Occipital lobe (tissue), 2 donors: Measurements from ENCODE around the gene USP20. TPM values are rescaled to one million over a fixed set of nuclear protein-coding genes. Genes with fewer than 3 reads are reported as not detected.

ENCODE experiments used
- DNase-seq: peaks from one replicate; lab custom pipeline; 2025; lab: John Stamatoyannopoulos, UW
- total RNA-seq: library from RNA; depleted of rRNA; stranded (reverse); fragments of >200 nt; gene quantifications from one replicate; pipeline ENCODE4 v1.2.3, GENCODE V29; 2014

Gene USP20
- total RNA-seq, 1 donor from 2014 or later: 9.8 TPM

DNA sequence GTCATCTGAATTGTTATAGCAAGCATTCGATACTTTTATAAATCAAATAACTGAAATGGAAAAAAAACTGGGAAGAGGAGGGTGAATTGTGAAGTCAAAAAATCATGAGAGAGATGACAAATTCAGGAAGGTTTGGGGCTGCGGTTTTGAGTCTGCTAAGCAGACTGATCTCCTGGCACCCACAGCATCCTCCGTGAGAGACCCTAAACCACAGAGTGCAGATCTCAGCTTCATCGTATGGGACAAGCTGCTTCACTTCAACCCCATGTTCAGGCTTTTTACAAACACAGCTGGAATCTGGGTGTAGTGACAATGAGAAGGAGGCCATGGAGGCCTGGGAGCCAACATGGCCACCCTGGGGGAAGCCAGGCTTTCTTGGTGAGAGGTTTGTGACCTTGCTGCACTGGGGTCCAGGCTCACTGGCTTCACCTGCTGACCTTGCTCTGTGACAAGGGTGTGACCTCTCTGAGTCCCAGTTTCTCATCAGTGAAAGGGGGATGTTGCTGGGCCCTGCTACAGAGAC is 19.4 kb downstream of the USP20 start:
- no peak for DNase-seq

- DNase-seq: no peak
Measured at GRCh38 chr9:129857207-129857606, 21.9 kb downstream of the USP20 start.

DNA sequence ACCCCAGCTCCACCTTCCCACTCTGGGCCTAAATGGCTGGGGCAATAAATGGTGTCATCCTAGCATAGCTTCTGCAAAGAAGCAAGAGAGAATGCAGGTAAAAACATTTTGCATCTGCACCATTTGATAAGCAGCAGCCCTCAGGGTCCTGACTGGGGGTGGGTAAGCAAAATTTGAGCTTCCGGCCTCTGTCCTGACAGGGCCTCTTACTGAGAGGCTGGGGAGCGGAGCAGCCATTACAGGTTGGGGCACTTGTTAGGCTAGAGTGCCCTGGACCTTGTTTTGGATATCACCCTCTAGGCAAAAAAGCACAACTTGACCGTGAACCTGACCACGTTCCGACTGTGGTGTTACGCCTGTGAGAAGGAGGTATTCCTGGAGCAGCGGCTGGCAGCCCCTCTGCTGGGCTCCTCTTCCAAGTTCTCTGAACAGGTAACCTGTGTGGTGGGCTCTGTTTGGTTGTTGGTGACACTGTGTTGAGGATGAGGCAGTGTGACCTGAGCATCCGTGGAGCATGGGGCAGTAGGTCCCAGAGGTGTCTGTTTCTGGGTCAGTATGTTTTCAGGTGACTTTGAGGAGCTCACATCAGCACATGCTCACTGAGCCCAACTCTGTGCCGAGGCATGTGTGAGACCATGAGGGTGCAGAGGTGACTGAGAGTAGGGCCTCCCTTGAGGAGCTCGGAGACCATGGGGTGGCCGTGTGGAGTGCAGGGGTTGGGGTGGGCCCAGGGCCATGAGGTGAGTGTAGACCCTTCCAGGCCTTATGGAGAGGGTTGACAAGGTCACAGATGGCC is 23.1 kb downstream of the USP20 start:
- no peak for DNase-seq

DNA sequence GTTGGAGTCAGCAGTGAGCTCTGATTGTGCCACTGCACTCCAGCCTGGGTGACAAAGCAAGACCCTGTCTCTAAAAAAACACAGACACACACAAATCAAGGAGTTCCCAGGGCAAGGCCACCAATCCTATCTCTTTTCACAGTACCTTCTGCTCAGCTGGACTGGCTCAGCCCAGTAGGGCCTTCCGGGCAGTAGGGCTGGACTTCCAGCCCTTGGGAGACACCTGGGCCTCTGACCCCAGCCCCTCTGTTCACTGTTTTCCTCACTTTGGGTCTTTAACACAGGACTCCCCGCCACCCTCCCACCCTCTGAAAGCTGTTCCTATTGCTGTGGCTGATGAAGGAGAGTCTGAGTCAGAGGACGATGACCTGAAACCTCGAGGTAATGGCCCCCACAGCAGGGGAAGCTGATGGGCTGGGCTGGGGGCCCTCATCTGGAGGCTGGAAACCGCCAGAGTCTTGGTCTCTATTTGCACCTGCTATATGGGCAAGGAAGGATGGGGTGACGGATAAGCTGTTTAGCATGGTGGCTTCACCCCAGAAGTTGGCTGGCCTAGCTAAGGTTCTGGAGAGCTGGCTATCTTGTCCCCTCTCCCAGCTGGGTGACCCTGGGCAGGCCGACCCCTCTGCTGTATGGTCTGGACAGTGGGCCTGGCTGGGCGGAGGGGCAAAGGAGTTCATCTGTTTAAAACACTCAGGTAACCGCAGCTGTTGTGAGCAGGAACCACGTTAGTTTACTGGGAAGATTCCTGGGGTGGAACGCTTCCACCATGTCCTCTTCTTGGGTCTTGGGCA is 25.6 kb downstream of the USP20 start:
- no peak for DNase-seq

DNA sequence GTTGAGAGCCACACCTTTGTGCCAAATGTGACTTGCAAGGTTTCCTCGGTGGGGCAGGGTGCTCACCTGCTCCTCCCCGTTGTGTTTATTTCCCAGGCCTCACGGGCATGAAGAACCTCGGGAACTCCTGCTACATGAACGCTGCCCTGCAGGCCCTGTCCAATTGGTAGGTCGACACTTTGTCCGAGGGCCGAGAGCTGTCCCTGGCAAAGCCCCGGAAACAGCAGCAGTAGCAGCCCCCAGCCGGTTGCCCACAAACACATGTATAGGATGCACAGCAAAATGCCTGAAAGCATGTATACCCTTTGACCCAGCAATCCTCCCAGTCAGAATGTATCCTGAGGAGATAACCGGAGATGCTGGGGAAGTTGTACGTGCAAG is 26.2 kb downstream of the USP20 start:
- no peak for DNase-seq

DNA sequence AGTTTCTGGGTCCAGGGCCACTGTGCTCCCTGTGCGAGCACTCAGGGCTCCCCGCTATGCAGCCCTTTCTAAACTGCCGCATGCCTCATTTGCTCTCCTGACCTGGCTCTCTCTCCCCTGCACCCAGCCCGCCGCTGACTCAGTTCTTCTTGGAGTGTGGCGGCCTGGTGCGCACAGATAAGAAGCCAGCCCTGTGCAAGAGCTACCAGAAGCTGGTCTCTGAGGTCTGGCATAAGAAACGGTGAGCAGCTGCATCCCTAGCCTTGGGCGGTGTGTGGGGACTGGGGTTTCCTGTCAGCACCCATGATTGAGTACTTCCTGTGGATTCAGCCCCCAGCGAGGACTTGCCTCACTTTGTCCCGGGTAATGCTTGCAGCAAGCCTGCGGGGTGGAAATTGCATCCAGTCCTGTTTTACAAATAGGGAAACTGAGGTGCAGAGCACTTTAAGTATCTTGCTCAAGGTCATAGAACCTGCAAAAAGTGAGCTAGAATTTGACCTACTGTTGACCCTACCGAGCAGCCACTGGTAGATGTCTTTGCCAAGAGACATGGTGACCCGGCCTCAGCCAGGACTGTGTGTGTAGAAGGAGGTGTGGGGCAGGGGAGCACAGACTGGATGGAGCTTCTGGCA is 27.9 kb downstream of the USP20 start:
- no peak for DNase-seq

DNA sequence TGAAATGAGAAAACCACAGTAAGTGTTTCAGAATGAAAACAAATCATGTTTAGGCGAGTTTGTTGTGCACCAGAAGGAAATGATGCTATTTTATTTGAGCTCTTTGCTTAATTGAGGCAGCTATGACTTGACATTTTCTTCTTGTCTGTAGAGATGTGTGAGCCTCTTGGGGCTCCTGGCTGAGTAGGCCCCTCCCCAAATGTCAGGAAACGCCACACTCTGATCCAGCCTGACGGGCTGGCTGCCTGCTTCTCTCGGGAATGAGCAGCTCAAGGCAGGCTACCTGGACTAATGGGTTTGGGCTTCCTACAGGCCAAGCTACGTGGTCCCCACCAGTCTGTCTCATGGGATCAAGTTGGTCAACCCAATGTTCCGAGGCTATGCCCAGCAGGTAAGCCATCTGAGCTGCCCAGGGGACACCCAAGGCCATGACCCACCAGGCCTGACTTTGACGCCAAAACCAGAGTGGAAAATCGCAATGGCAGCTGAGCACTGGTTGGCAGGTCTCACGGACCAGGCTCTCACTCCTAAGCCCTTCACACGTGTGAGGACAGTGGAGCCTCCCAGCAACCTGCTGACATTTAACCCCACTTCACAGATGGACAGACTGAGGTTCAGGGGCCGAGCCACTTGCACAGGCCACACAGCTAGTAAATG is 29.9 kb downstream of the USP20 start:
- no peak for DNase-seq

DNA sequence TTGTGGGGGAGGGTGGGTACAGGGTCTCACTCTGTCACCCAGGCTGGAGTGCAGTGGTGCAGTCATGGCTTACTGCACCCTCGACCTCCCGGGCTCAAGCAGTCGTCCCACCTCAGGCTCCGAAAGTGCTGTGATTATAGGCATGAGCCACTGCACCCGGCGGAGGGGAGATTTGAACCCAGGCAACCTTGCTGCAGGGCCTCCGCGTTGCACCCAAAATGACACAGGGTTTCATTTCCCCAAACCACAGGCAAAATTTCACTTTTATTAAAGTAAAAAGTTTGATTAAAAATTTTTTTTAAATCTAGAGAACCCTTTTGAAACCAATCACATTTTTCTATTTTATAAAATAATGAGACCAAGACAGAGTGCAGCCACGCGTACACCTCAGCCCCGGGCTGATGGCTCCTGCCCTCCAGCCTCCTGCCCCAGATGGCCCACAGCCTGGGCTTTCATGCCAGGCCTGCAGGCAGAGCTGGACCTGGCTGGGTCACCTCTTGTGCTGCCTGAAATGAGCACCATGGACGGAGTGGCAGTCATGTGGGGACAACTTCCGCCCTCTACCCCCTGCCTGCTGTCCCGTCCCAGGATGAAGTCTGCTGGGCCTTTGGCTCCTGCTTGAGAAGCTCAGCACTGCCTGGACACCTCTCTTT is 30.5 kb downstream of the USP20 start:
- no peak for DNase-seq

- no peak for DNase-seq
Measured at GRCh38 chr9:129866394-129867135, 31.3 kb downstream of the USP20 start.

DNA sequence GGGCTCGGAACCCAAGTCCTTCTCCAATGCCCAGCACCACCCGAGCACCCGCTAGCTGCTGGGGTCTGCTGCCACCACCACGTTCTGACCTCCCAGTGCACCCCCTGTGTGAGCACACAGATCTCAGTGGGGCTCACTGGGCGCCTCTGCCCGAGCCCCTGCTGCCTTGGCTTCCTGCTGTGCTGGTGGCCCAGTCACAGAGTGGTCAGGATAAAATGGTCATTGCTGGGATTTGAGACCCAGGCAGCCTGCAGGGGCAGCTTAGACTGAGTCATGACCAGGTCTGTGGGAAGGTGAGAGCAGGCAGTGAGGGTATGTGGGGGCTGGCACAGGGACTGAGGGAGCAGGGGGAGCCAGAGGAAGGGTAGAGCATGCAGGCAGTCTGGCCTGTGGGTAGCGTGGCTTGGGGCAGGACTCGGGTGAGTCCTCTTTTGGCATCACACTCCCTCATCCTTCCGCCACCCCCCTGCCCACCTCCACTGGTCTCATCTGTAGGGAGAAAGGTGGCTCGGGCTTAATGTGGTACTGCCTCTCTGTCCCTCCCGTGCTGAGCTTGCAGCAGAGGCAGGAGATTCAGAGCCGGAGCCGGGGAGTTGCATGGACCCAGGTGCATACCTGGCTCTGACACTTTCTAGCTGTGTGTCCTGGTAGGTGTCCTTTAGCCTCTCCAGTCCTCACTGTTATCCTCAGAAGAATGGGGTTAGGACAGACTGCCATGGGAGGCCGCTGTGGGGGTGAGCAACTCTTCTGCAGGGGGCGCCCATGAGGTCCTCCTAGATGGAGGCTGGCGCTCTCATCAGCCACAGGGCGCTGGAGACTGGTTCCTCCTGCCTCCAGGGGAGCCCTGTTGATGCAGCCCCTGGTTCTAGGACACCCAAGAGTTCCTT is 32.1 kb downstream of the USP20 start:
- no peak for DNase-seq

GRCh38 chr9:129868023-129868871 is 33.0 kb downstream of the USP20 start:
- no peak for DNase-seq

DNA sequence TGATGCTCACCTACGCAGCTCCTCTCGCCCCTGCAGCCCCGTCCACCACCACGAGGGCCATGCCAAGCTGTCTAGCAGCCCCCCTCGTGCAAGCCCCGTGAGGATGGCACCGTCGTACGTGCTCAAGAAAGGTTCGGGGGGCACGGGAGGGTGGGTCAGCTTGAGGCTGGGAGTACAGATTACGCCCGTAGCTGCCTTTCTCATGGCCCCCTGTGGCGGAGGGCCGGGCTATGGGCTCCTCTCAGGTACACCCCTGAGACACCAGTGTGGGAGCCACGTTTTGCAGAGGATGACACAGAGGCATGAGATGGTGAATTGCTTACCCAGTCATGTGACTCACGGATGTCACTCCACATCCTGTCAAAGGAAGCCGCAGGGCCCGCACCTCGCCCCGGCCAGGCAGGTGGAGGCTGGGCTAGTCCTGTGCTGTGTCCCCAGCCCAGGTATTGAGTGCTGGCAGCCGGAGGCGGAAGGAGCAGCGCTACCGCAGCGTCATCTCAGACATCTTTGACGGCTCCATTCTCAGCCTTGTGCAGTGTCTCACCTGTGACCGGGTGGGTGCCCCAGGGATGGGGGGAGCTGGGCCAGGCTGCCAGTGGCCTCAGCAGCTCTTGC is 33.7 kb downstream of the USP20 start:
- no peak for DNase-seq

DNA sequence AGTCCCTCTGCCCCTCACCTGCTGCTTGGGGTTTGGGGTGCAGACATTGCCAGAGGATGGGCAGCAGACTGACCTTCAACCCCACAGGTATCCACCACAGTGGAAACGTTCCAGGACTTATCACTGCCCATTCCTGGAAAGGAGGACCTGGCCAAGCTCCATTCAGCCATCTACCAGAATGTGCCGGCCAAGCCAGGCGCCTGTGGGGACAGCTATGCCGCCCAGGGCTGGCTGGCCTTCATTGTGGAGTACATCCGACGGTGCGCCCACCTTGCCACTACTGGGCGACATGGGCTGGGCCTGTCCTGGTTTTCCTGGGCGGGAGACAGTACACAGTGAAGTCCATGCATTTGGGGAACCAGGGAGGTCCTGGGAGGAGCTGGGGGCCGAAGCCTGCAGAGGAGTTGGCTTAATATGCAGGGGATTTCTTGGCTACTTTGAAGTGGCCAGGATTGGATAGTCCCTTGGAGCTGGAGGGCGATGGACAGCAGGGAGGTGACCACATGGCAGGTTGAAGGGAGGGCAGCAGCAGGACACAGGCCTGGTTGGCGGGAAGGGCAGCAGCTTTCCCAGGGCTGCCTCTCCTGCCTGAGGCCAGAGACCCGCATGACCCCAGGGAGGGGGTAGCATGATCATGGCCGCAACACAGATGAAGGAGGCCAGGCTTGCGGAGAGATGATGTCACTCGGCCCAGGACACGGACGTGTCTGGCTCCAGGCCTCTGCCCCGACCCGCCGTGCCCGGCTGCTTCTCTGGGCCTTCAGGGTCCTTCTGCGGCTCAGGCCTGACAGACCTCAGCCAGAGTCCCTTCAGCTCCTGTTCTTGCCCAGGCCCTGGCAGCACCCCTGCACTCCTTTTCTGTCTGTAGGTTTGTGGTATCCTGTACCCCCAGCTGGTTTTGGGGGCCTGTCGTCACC is 34.6 kb downstream of the USP20 start:
- no peak for DNase-seq

DNA sequence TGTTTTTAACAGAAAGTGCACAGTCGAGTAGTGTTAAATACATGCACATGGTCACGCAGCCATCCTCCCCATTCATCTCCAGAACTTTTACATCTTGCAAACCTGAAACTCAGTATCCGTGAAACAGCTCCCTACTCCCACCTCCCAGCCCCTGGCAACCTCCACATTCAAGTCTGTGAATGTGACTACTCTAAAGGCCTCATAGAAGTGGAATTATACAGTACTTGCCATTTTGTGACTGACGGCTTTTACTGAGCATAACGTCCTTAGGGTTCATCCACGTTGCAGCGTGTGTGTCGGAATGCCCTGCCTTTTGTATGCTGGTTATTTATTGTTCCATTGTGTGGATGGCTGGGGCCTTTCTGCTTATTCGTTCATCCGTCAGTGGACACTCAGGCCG is 35.8 kb downstream of the USP20 start:
- DNase-seq: no peak

- DNase-seq: no peak
Measured at GRCh38 chr9:129873563-129874190, 38.4 kb downstream of the USP20 start.
